Measurements from ENCODE around the gene TOMM70.

GRCh38 chr3:100358413-100358812 lies 42.5 kb downstream of the TOMM70 start:
- TF ChIP-seq, protein P1, sequence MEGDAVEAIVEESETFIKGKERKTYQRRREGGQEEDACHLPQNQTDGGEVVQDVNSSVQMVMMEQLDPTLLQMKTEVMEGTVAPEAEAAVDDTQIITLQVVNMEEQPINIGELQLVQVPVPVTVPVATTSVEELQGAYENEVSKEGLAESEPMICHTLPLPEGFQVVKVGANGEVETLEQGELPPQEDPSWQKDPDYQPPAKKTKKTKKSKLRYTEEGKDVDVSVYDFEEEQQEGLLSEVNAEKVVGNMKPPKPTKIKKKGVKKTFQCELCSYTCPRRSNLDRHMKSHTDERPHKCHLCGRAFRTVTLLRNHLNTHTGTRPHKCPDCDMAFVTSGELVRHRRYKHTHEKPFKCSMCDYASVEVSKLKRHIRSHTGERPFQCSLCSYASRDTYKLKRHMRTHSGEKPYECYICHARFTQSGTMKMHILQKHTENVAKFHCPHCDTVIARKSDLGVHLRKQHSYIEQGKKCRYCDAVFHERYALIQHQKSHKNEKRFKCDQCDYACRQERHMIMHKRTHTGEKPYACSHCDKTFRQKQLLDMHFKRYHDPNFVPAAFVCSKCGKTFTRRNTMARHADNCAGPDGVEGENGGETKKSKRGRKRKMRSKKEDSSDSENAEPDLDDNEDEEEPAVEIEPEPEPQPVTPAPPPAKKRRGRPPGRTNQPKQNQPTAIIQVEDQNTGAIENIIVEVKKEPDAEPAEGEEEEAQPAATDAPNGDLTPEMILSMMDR (conservative IDR thresholded peaks at IDR 0.05; ENCODE audit: low read length), result no peak
- TF ChIP-seq EZH2phosphoT487 (IDR thresholded peaks at IDR 0.05; ENCODE audit: borderline replicate concordance, low read depth, low read length), result no peak

Measured in OCI-LY7 (cell line).